ENCODE measurements around the gene ISG15. TPM values are rescaled to one million over a fixed set of nuclear protein-coding genes. Genes with fewer than 3 reads are reported as not detected.

Gene ISG15
- total and polyA plus RNA-seq, 9 of the 15 experiments (the other 6 are each of a cell fraction or from before 2014, with no cell fraction given), result 0.40 to 58.3 (median 12.2) TPM

- TF ChIP-seq ZNF740 (CRISPR knock-in tag; IDR thresholded peaks at IDR 0.05) (no peak), ZNF740 (tag; IDR thresholded peaks at IDR 0.05) (0 out of 4 replicates have a peak, but pooled peaks of 1 of the 2 experiments have one; percentile 24), ZNF124 (CRISPR knock-in tag; IDR thresholded peaks at IDR 0.05) (0 out of 2 replicates have a peak, but pooled peaks have one; percentile 72), KDM1A (IDR thresholded peaks at IDR 0.05) (no peak), NR3C1 (CRISPR knock-in tag; IDR thresholded peaks at IDR 0.05) (peak; percentile 66; the same call in 1 of the 2 replicates), ZNF398 (CRISPR knock-in tag; IDR thresholded peaks at IDR 0.05) (no peak), CBX3 (IDR thresholded peaks at IDR 0.05; ENCODE audit: borderline replicate concordance in 1 of 2, low read length in 2 of 2) (no peak), ZNF79 (CRISPR knock-in tag; IDR thresholded peaks at IDR 0.05; ENCODE audit: low read depth) (no peak), KHSRP (IDR thresholded peaks at IDR 0.05) (no peak), CEBPG (CRISPR knock-in tag; IDR thresholded peaks at IDR 0.05) (no peak), CEBPG (tag; conservative IDR thresholded peaks at IDR 0.05 in 1 of 2, IDR thresholded peaks at IDR 0.05 in 1 of 2) (no peak), TCF15 (CRISPR knock-in tag; IDR thresholded peaks at IDR 0.05) (0 out of 2 replicates have a peak, but pooled peaks have one; percentile 68), ZSCAN32 (CRISPR knock-in tag; IDR thresholded peaks at IDR 0.05) (no peak), CBX1 (IDR thresholded peaks at IDR 0.05; ENCODE audit: low read depth) (peak; percentile 63; the same call in 1 of the 2 replicates), NUFIP1 (IDR thresholded peaks at IDR 0.05; ENCODE audit: partially characterized antibody) (no peak), TBP (optimal IDR thresholded peaks at IDR 0.05; ENCODE audit: low read depth, low read length) (no peak), ARHGAP35 (IDR thresholded peaks at IDR 0.05; ENCODE audit: partially characterized antibody) (peak; percentile 46), E2F4 (CRISPR knock-in tag; IDR thresholded peaks at IDR 0.05; ENCODE audit: low read depth) (0 out of 2 replicates have a peak, but pooled peaks have one; percentile 7), WHSC1 (IDR thresholded peaks at IDR 0.05; ENCODE audit: low read length) (peak; percentile 80), SMAD1 (IDR thresholded peaks at IDR 0.05; ENCODE audit: low read depth, low read length, partially characterized antibody) (no peak), ZBTB2 (IDR thresholded peaks at IDR 0.05) (no peak), SMAD2 (IDR thresholded peaks at IDR 0.05; ENCODE audit: low read depth, low read length) (no peak), ZNF3 (CRISPR knock-in tag; IDR thresholded peaks at IDR 0.05) (no peak)
These were observed 50.1 kb downstream of the ISG15 start (continued) for GRCh38 chr1:1063261-1063944.
